ENCODE results near the gene LCMT1.
"Not testable (repeated sequence)": the region's sequence is repeated elsewhere in the genome, so short reads cannot be mapped to it uniquely, and the experiment has no call there.

The LCMT1 gene

GRCh38 chr16:25151996-25152395, 40.5 kb downstream of the LCMT1 start:
- no peak for DNase-seq

- DNase-seq = no peak
These were observed 44.3 kb downstream of the LCMT1 start for GRCh38 chr16:25155553-25156460.

GRCh38 chr16:25157271-25157875, 45.8 kb downstream of the LCMT1 start:
- DNase-seq = no peak

GRCh38 chr16:25158401-25158800, 46.9 kb downstream of the LCMT1 start:
- no peak for DNase-seq

GRCh38 chr16:25161753-25162367, 50.3 kb downstream of the LCMT1 start:
- no peak for DNase-seq

GRCh38 chr16:25163683-25164082, 52.1 kb downstream of the LCMT1 start:
- no peak for DNase-seq

- DNase-seq = no peak
These were observed 53.7 kb downstream of the LCMT1 start for GRCh38 chr16:25165284-25165683.

GRCh38 chr16:25167920-25168319, 56.4 kb downstream of the LCMT1 start:
- DNase-seq = not testable (repeated sequence)

GRCh38 chr16:25171390-25171789, 59.8 kb downstream of the LCMT1 start:
- no peak for DNase-seq

GRCh38 chr16:25172831-25173230, 61.3 kb downstream of the LCMT1 start:
- no peak for DNase-seq

- no peak for DNase-seq
These were observed 62.7 kb downstream of the LCMT1 start for GRCh38 chr16:25174285-25174684.

GRCh38 chr16:25176136-25176535, 64.6 kb downstream of the LCMT1 start:
- no peak for DNase-seq

- DNase-seq = no peak
These were observed 65.9 kb downstream of the LCMT1 start for GRCh38 chr16:25177512-25177830.

- DNase-seq = no peak
These were observed 66.5 kb downstream of the LCMT1 start for GRCh38 chr16:25177831-25178688.

GRCh38 chr16:25181236-25181635, 69.7 kb downstream of the LCMT1 start:
- DNase-seq = not testable (repeated sequence)

GRCh38 chr16:25184771-25185170, 73.2 kb downstream of the LCMT1 start:
- no peak for DNase-seq

- DNase-seq = no peak
These were observed 75.9 kb downstream of the LCMT1 start for GRCh38 chr16:25187491-25187795.

- DNase-seq = no peak
These were observed 77.8 kb downstream of the LCMT1 start for GRCh38 chr16:25189305-25189704.

GRCh38 chr16:25192096-25192495, 80.6 kb downstream of the LCMT1 start:
- DNase-seq = no peak

GRCh38 chr16:25194273-25194878, 82.8 kb downstream of the LCMT1 start:
- no peak for DNase-seq

- DNase-seq = no peak
These were observed 86.5 kb downstream of the LCMT1 start for GRCh38 chr16:25198021-25198420.

GRCh38 chr16:25199457-25199856, 87.9 kb downstream of the LCMT1 start:
- DNase-seq = no peak

GRCh38 chr16:25210758-25211157, 99.2 kb downstream of the LCMT1 start:
- DNase-seq = no peak
